PFSK-1 (cell line): Measurements from ENCODE around the gene TESK2.

Experiments
- FOXP2 ChIP-seq: optimal IDR thresholded peaks from 2 replicates; pipeline ENCODE3; 2011; ENCODE audit warnings: borderline replicate concordance, control low read depth, inconsistent platforms; ENCODE audit not compliant: insufficient read depth; ENCODE audit errors: extremely low read length, extremely low read depth
- POLR2AphosphoS5 ChIP-seq: IDR thresholded peaks from 2 replicates; pipeline ENCODE4 v1.6.1; 2012; ENCODE audit warnings: low read depth, mild to moderate bottlenecking, control low read depth, low read length, moderate library complexity
- SIN3A ChIP-seq: IDR thresholded peaks from 2 replicates; pipeline ENCODE4 v1.6.1; 2012; ENCODE audit warnings: mild to moderate bottlenecking, low read length, moderate library complexity, borderline replicate concordance; ENCODE audit not compliant: insufficient read depth
- TAF1 ChIP-seq: IDR thresholded peaks from 2 replicates; pipeline ENCODE4 v1.6.1; 2012; ENCODE audit warnings: low read length, control low read depth, borderline replicate concordance; ENCODE audit not compliant: insufficient read depth
- TF ChIP-seq, protein P1 (sequence below), 2 experiments: IDR thresholded peaks; 2 replicates each; pipeline versions ENCODE4 v1.6.1 to v1.8.0; 2011 to 2012; ENCODE audit warnings: low read depth in 2 of 2, low read length in 2 of 2, control low read depth in 1 of 2, inconsistent platforms in 1 of 2, mild to moderate bottlenecking in 1 of 2, moderate library complexity in 1 of 2; ENCODE audit not compliant: insufficient read depth in 1 of 2

DNA sequence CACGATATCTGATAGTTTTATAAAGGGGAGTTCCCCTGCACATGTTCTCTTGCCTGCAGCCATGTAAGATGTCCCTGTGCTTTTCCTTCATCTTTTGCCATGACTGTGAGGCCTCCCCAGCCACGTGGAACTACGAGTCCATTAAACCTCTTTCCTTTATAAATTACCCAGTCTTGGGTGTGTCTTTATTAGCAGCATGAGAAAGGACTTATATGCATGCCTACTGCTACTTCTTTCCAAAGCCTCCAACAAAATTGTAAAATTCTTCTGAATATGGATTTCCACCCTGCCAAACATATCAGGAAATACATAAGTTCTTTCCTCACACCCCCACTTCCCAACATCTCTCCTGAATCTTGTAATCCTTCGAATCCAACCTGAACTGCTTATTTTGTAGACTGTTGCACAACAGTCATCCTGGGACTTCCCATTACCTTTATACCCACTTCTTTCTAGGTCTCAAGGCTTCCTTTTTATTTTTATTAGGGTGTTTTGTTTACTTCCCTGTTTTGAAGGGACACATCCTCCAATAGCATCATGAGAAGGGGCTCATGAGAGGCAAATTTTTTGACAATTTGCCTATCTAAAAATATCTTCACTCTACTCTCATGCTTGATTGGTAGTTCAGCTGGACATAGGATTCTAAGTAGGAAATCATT, 83.2 kb downstream of the TESK2 start:
- TF ChIP-seq POLR2AphosphoS5, result no peak
- TF ChIP-seq, protein P1, sequence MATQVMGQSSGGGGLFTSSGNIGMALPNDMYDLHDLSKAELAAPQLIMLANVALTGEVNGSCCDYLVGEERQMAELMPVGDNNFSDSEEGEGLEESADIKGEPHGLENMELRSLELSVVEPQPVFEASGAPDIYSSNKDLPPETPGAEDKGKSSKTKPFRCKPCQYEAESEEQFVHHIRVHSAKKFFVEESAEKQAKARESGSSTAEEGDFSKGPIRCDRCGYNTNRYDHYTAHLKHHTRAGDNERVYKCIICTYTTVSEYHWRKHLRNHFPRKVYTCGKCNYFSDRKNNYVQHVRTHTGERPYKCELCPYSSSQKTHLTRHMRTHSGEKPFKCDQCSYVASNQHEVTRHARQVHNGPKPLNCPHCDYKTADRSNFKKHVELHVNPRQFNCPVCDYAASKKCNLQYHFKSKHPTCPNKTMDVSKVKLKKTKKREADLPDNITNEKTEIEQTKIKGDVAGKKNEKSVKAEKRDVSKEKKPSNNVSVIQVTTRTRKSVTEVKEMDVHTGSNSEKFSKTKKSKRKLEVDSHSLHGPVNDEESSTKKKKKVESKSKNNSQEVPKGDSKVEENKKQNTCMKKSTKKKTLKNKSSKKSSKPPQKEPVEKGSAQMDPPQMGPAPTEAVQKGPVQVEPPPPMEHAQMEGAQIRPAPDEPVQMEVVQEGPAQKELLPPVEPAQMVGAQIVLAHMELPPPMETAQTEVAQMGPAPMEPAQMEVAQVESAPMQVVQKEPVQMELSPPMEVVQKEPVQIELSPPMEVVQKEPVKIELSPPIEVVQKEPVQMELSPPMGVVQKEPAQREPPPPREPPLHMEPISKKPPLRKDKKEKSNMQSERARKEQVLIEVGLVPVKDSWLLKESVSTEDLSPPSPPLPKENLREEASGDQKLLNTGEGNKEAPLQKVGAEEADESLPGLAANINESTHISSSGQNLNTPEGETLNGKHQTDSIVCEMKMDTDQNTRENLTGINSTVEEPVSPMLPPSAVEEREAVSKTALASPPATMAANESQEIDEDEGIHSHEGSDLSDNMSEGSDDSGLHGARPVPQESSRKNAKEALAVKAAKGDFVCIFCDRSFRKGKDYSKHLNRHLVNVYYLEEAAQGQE (IDR thresholded peaks at IDR 0.05; ENCODE audit: insufficient read depth in 1 of 2, low read depth in 2 of 2, low read length in 2 of 2), result no peak
- TF ChIP-seq SIN3A, result no peak
- TF ChIP-seq TAF1, result no peak
- TF ChIP-seq FOXP2, result no peak
